Measurements from ENCODE around the gene IRX2. TPM values are rescaled to one million over a fixed set of nuclear protein-coding genes. Genes with fewer than 3 reads are reported as not detected.

IRX2 gene
- total and polyA plus RNA-seq, 2 of the 4 experiments (the other 2 are of a cell fraction), result 0.36 to 0.97 TPM

- Histone ChIP-seq H2BK120ac (ENCODE audit: low read depth, low read length) (no peak overlapping the region), H4K20me1 (ENCODE audit: insufficient read depth, low read length) (no peaks in the 10 kb centered on the region), H4K5ac (ENCODE audit: low read depth, low read length) (no peak overlapping the region), H4K8ac (ENCODE audit: low read depth in 2 of 2, low read length in 2 of 2) (no peak overlapping the region), H2BK5ac (ENCODE audit: low read depth, low read length, poor library complexity, severe bottlenecking) (no peak overlapping the region), H3K9ac (ENCODE audit: low read depth, low read length) (no peak overlapping the region), H2AK9ac (replicated peaks; ENCODE audit: low read depth, low read length, poor library complexity) (no peak overlapping the region), H3K56ac (ENCODE audit: extremely low read depth, insufficient read depth, low read length) (no peak overlapping the region), H3K23ac (ENCODE audit: low read depth, low read length) (no peak overlapping the region), H3K9me3 (ENCODE audit: control insufficient read depth, insufficient read depth, low read length) (peaks cover 14% of the 10 kb centered on the region; the same call in 1 of the 2 replicates), H3K4me3 (ENCODE audit: insufficient read depth, low read depth, low read length) (no peak overlapping the region), H3K4me1 (ENCODE audit: control insufficient read depth, insufficient read depth, low read length) (no peaks in the 10 kb centered on the region), H3K18ac (ENCODE audit: low read depth, low read length) (no peak overlapping the region), H3K9me1 (ENCODE audit: insufficient read depth, low read length) (no peaks in the 10 kb centered on the region), H3K36me3 (ENCODE audit: control insufficient read depth, insufficient read depth, low read length) (no peaks in the 10 kb centered on the region), H2AK5ac (ENCODE audit: low read depth, low read length) (no peak overlapping the region), H3K27ac (ENCODE audit: insufficient read depth, low read length) (no peak overlapping the region), H3K4me2 (ENCODE audit: low read depth, low read length) (no peak overlapping the region), H3K79me1 (ENCODE audit: low read depth in 1 of 2, low read length in 2 of 2) (no peaks in the 10 kb centered on the region), H2BK15ac (ENCODE audit: low read depth, low read length) (no peak overlapping the region), H2AFZ (replicated peaks; ENCODE audit: low read length, poor library complexity) (no peak overlapping the region), H3K14ac (replicated peaks; ENCODE audit: low read depth, low read length) (no peak overlapping the region), H3K27me3 (ENCODE audit: control insufficient read depth, insufficient read depth, low read length) (no peaks in the 10 kb centered on the region), H4K91ac (ENCODE audit: insufficient read depth, low read depth, low read length) (no peak overlapping the region), H2BK20ac (ENCODE audit: low read depth, low read length) (no peak overlapping the region), H3K4ac (ENCODE audit: low read depth, low read length) (no peak overlapping the region)
- intact Hi-C loops (cut with micrococcal nuclease) (no loop called here), in situ Hi-C loops (cut with MboI; ENCODE audit: low sequenced_read_pairs) (no loop called here), dilution Hi-C loops (cut with HindIII; ENCODE audit: low sequenced_read_pairs, unreplicated experiment) (no loop called here)
- CTCF ChIA-PET, result no interaction called here
- POLR2A ChIA-PET (ENCODE audit: unreplicated experiment), result no interaction called here
- no peak for TF ChIP-seq POLR2A (IDR thresholded peaks at IDR 0.05; ENCODE audit: low read depth, low read length)
- no peak for TF ChIP-seq NFE2L2 (IDR thresholded peaks at IDR 0.05; ENCODE audit: low read depth, low read length)
- DNase-seq (no peak), ATAC-seq (ENCODE audit: low read depth) (no peak)
- WGBS, 2 experiments (ENCODE audit: extremely low coverage in 2 of 2, insufficient read length in 1 of 2), result no CpG with 5 or more reads among the region's 5 CpGs
- no TSS peak for BruUV-seq (replicated peaks)
Measured at GRCh38 chr5:2724831-2725230, 26.6 kb downstream of the IRX2 start.
